Prostate gland (tissue), 2 donors: ENCODE data around the gene HPS4.

Experiments
- POLR2A ChIP-seq: fragments of 450-650 bp; IDR thresholded peaks from one replicate; pipeline ENCODE4 v1.6.1; 2016; ENCODE audit warnings: antibody characterized with exemption, mild to moderate bottlenecking
- TF ChIP-seq, protein P1 (sequence below), 4 experiments: fragments of 200-600 bp in 2 of 4; fragments of 450-650 bp in 2 of 4; sonication (generic) in 2 of 4; IDR thresholded peaks; 1 replicate in 3 of 4; 2 replicates in 1 of 4; pipeline ENCODE4 v1.5.1; 2016 to 2019; ENCODE audit warnings: antibody characterized with exemption in 4 of 4, mild to moderate bottlenecking in 2 of 4, moderate library complexity in 2 of 4

DNA sequence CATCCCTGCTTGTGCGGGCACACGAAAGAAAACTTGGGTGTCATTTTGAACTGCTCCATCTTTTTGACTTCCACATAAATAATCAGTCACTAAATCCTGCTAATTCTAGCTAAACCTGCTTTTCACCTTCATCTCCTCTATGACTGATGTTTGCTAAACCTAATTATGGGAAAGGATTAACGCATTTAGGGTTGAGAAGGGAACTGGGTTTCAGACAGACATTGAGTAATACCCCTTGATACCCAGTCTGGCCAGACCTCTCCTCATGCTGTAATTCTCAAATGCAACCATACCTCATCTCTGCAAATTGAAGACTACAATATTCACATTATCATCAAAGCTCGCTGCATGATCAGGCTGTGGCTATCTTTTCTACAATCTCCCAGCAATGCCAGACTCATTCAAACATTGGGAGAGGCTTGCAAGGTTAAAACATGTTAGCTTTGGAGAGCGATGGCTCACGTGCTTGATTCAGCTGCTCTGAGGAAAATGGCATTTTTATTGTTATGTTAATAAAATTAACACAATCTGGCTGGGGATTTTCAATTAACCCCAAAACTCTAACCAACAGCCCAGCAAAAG, 2.4 kb downstream of the HPS4 start:
- TF ChIP-seq, protein P1, sequence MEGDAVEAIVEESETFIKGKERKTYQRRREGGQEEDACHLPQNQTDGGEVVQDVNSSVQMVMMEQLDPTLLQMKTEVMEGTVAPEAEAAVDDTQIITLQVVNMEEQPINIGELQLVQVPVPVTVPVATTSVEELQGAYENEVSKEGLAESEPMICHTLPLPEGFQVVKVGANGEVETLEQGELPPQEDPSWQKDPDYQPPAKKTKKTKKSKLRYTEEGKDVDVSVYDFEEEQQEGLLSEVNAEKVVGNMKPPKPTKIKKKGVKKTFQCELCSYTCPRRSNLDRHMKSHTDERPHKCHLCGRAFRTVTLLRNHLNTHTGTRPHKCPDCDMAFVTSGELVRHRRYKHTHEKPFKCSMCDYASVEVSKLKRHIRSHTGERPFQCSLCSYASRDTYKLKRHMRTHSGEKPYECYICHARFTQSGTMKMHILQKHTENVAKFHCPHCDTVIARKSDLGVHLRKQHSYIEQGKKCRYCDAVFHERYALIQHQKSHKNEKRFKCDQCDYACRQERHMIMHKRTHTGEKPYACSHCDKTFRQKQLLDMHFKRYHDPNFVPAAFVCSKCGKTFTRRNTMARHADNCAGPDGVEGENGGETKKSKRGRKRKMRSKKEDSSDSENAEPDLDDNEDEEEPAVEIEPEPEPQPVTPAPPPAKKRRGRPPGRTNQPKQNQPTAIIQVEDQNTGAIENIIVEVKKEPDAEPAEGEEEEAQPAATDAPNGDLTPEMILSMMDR (IDR thresholded peaks at IDR 0.05), result no peak
- no peak for TF ChIP-seq POLR2A
